Measurements from ENCODE around the gene AGAP6.
"Not testable (repeated sequence)": the region's sequence is repeated elsewhere in the genome, so short reads cannot be mapped to it uniquely, and the experiment has no call there.

The AGAP6 gene

GRCh38 chr10:50058727-50059126, 70.5 kb downstream of the AGAP6 start:
- not testable (repeated sequence) for H3K9me3 ChIP-seq (ENCODE audit: control insufficient read depth, insufficient read depth, low read length); H3K27ac ChIP-seq (ENCODE audit: low read depth, low read length); H4K20me1 ChIP-seq (ENCODE audit: control insufficient read depth, insufficient read depth, low read depth, low read length); H3K4me3 ChIP-seq (ENCODE audit: low read length); H3K9me2 ChIP-seq (replicated peaks; ENCODE audit: control insufficient read depth, low read length); H3F3A ChIP-seq (ENCODE audit: control insufficient read depth, insufficient read depth); H3K79me2 ChIP-seq (ENCODE audit: control insufficient read depth, low read length); H3K27me3 ChIP-seq (ENCODE audit: control insufficient read depth, low read length); H3K4me1 ChIP-seq (ENCODE audit: control insufficient read depth, low read length); H3K4me2 ChIP-seq (ENCODE audit: low read length); H3K36me3 ChIP-seq (ENCODE audit: control insufficient read depth, low read length)

- H3K27ac ChIP-seq (ENCODE audit: low read depth, low read length); H3K4me2 ChIP-seq (ENCODE audit: low read length); H3K4me1 ChIP-seq (ENCODE audit: control insufficient read depth, low read length); H3F3A ChIP-seq (ENCODE audit: control insufficient read depth, insufficient read depth); H4K20me1 ChIP-seq (ENCODE audit: control insufficient read depth, insufficient read depth, low read depth, low read length); H3K9me3 ChIP-seq (ENCODE audit: control insufficient read depth, insufficient read depth, low read length); H3K9me2 ChIP-seq (replicated peaks; ENCODE audit: control insufficient read depth, low read length); H3K27me3 ChIP-seq (ENCODE audit: control insufficient read depth, low read length); H3K79me2 ChIP-seq (ENCODE audit: control insufficient read depth, low read length); H3K36me3 ChIP-seq (ENCODE audit: control insufficient read depth, low read length); H3K4me3 ChIP-seq (ENCODE audit: low read length): not testable (repeated sequence)
Observed at GRCh38 chr10:50059946-50060345, 71.7 kb downstream of the AGAP6 start.
